GM12873 (cell line): ENCODE measurements around the gene MET.

Experiments
- TF ChIP-seq, protein P1 (sequence below): IDR thresholded peaks from 2 replicates; pipeline ENCODE4 v1.5.1; 2012; ENCODE audit warnings: low read depth, mild to moderate bottlenecking, moderate library complexity, low read length, control low read depth; ENCODE audit not compliant: insufficient read depth; ENCODE audit errors: missing control alignments

Gene MET

DNA sequence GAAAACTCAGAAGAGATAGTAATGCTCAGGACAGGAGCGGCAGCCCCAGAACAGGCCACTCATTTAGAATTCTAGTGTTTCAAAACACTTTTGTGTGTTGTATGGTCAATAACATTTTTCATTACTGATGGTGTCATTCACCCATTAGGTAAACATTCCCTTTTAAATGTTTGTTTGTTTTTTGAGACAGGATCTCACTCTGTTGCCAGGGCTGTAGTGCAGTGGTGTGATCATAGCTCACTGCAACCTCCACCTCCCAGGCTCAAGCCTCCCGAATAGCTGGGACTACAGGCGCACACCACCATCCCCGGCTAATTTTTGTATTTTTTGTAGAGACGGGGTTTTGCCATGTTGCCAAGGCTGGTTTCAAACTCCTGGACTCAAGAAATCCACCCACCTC, 124.5 kb downstream of the MET start:
- TF ChIP-seq, protein P1, sequence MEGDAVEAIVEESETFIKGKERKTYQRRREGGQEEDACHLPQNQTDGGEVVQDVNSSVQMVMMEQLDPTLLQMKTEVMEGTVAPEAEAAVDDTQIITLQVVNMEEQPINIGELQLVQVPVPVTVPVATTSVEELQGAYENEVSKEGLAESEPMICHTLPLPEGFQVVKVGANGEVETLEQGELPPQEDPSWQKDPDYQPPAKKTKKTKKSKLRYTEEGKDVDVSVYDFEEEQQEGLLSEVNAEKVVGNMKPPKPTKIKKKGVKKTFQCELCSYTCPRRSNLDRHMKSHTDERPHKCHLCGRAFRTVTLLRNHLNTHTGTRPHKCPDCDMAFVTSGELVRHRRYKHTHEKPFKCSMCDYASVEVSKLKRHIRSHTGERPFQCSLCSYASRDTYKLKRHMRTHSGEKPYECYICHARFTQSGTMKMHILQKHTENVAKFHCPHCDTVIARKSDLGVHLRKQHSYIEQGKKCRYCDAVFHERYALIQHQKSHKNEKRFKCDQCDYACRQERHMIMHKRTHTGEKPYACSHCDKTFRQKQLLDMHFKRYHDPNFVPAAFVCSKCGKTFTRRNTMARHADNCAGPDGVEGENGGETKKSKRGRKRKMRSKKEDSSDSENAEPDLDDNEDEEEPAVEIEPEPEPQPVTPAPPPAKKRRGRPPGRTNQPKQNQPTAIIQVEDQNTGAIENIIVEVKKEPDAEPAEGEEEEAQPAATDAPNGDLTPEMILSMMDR, result no peak

DNA sequence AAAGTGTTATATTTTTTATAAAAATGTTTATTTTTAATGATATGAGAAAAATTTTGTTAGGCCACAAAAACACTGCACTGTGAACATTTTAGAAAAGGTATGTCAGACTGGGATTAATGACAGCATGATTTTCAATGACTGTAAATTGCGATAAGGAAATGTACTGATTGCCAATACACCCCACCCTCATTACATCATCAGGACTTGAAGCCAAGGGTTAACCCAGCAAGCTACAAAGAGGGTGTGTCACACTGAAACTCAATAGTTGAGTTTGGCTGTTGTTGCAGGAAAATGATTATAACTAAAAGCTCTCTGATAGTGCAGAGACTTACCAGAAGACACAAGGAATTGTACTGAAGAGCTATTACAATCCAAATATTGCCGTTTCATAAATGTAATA, 125.6 kb downstream of the MET start:
- TF ChIP-seq, protein P1, result no peak

DNA sequence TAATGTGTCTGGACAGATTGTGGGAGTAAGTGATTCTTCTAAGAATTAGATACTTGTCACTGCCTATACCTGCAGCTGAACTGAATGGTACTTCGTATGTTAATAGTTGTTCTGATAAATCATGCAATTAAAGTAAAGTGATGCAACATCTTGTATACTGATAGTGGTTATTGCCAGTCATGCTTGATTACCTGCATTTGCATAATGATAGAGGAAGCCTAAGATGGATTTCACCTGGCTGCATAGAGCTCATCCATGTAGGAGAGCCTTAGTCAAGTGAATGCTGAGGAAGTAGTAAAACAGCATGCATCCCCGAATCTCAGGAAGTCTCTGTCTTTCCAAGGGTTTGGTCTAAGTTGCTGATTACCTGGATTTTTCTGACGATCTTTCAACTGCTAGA, 126.2 kb downstream of the MET start:
- TF ChIP-seq, protein P1, result no peak

DNA sequence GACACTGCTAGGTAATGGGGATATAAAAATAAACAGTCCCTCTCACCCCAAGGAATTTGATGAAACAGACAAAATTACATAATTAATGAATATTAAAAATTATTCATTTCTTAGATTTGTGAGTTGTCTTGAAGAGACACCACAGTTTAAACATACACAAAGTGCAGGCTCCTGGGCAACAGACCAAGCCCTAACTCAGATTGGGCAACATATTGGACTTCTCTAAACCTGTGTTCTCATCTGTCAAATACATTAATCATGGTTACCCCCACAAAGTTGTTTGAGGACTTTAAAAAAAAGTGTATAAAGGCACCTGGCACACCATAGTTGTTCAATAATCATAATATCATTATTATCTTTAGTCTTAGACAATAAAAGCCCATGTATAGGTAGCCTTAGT, 127.9 kb downstream of the MET start:
- TF ChIP-seq, protein P1, result no peak

DNA sequence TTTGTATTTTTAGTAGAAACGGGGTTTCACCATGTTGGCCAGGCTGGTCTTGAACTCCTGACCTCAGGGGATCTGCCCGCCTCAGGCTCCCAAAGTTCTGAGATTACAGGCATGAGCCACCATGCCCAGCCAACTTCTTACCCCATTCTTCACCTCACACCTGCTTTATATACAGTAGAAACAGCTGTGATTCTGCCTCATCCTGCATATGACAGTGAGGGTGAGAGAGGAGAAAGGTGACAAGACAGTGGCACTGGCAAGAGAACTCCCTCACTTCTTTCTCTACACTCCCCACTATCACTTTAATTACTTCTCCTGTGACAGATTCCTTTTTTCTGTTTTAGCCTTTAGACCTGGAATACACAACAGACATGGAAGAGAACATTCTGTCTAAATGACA, 128.6 kb downstream of the MET start:
- TF ChIP-seq, protein P1, result no peak

DNA sequence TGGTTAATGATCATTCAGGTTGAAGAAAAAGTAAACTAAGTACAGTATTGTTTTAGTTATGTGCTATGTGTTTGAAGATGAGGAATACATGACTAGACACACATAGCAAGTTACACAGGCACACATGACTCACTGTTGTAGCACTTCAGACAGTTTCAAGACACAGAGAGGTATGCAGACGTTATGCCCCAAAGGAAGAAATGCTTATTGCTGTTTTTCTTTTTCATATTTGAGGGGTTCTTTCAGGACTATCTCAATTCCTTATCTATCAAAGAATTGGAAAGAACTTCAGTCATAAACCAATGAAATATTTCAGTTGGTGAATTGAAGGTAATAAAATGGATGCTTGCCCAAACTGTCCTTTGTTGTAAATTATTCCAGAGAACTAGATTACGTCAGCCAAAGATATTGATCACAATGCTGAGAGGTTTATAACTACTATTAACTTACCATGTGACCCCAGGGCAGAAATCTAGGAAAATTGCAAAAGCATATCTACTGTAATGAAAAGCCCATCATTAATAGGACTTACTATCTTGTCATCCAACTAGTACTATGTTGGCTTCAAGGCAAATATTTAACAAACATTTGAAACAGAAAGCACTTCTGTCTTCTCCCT, 129.2 kb downstream of the MET start:
- TF ChIP-seq, protein P1, result no peak

DNA sequence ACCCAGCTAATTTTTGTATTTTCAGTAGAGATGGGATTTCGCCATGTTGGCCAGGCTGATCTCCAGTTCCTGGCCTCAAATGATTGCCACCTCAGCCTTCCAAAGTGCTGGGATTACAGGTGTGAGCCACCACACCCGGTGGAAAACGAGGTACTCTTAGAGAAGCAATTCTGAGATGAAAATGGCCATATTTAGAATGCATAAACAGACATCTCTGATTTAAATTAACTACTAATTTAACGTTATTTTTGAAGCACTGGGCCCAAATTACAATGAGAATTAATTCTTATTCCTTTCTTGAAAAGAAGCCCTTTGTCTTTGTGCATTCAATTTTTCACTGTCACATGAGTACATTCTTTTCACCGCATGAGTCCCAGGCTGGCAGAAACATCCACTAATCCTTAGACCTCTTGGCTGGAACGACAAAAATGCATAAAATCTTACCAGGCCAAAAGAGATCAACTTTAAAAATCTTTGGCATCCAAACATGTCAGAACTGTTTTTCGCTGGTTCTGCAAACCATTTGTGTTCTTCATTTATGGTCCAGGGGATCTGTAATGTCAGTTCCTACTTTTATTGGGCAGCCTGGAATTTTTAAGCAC, 130.2 kb downstream of the MET start:
- TF ChIP-seq, protein P1, result no peak

DNA sequence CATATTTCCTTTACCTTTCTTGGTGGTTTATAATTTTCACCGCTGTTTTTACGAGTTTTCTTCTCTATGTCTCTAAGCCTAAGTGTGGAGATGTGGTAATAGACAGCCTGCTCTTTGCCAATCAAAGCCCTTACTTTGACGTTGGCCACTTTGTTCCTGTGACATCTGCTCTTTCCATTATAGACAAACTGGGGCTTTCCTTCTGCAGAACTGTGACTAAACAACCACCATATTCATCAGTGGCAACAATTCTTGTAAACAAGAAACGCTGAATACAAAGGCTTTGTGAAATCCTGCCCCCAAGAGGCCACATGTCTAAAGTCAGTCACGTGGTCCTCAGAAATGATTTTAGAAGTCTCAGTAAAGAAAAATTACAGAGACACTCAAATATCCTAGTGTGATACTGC, 130.8 kb downstream of the MET start:
- TF ChIP-seq, protein P1, result peak; percentile 60
